ENCODE results near the gene LIFR.

The LIFR gene

GRCh38 chr5:38441453-38442246 is 114.8 kb downstream of the LIFR start:
- no peak overlapping the region for H2AFZ ChIP-seq (ENCODE audit: low read depth)
- no peak overlapping the region for H3K9ac ChIP-seq
- H3K79me2 ChIP-seq (ENCODE audit: insufficient read depth, low read depth), result no peaks in the 10 kb centered on the region

GRCh38 chr5:38438757-38439156 is 117.7 kb downstream of the LIFR start:
- TF ChIP-seq CTCF (conservative IDR thresholded peaks at IDR 0.05; ENCODE audit: low read depth, low read length), result no peak
- no peak overlapping the region for H3K9ac ChIP-seq
- H3K27me3 ChIP-seq (ENCODE audit: insufficient read depth, low read depth), result no peaks in the 10 kb centered on the region
- H3K4me2 ChIP-seq, result no peak overlapping the region
- H3K36me3 ChIP-seq (ENCODE audit: insufficient read depth), result no peaks in the 10 kb centered on the region
- H3K79me2 ChIP-seq (ENCODE audit: insufficient read depth, low read depth), result no peaks in the 10 kb centered on the region
- no peak overlapping the region for H3K4me3 ChIP-seq (IDR thresholded peaks at IDR 0.05; ENCODE audit: insufficient read depth, low read depth, low read length)
- no peaks in the 10 kb centered on the region for H4K20me1 ChIP-seq (ENCODE audit: insufficient read depth)
- H2AFZ ChIP-seq (ENCODE audit: low read depth), result no peak overlapping the region
- H3K27ac ChIP-seq, result no peak overlapping the region
- H3K4me1 ChIP-seq (ENCODE audit: low read depth, poor library complexity, severe bottlenecking), result no peaks in the 10 kb centered on the region

More at GRCh38 chr5:38441453-38442246, 114.8 kb downstream of the LIFR start:
- Histone ChIP-seq H3K36me3 (ENCODE audit: insufficient read depth) (no peaks in the 10 kb centered on the region), H3K27me3 (ENCODE audit: insufficient read depth, low read depth) (no peaks in the 10 kb centered on the region), H3K4me1 (ENCODE audit: low read depth, poor library complexity, severe bottlenecking) (no peaks in the 10 kb centered on the region), H4K20me1 (ENCODE audit: insufficient read depth) (no peaks in the 10 kb centered on the region), H3K27ac (no peak overlapping the region), H3K4me3 (IDR thresholded peaks at IDR 0.05; ENCODE audit: insufficient read depth, low read depth, low read length) (no peak overlapping the region), H3K4me2 (no peak overlapping the region)
- peak; percentile 94 for TF ChIP-seq CTCF (conservative IDR thresholded peaks at IDR 0.05; ENCODE audit: low read depth, low read length)

- no peaks in the 10 kb centered on the region for H4K20me1 ChIP-seq (ENCODE audit: insufficient read depth)
- no peaks in the 10 kb centered on the region for H3K27me3 ChIP-seq (ENCODE audit: insufficient read depth, low read depth)
- no peak for TF ChIP-seq CTCF (conservative IDR thresholded peaks at IDR 0.05; ENCODE audit: low read depth, low read length)
- no peak overlapping the region for H3K27ac ChIP-seq
- H3K4me2 ChIP-seq, result no peak overlapping the region
- H3K79me2 ChIP-seq (ENCODE audit: insufficient read depth, low read depth), result no peaks in the 10 kb centered on the region
- no peak overlapping the region for H2AFZ ChIP-seq (ENCODE audit: low read depth)
- H3K4me1 ChIP-seq (ENCODE audit: low read depth, poor library complexity, severe bottlenecking), result no peaks in the 10 kb centered on the region
- H3K4me3 ChIP-seq (IDR thresholded peaks at IDR 0.05; ENCODE audit: insufficient read depth, low read depth, low read length), result no peak overlapping the region
- H3K36me3 ChIP-seq (ENCODE audit: insufficient read depth), result no peaks in the 10 kb centered on the region
- no peak overlapping the region for H3K9ac ChIP-seq
These were observed 121.3 kb downstream of the LIFR start for GRCh38 chr5:38434966-38435705.

- H3K79me2 ChIP-seq (ENCODE audit: insufficient read depth, low read depth), result no peaks in the 10 kb centered on the region
- no peak overlapping the region for H3K4me3 ChIP-seq (IDR thresholded peaks at IDR 0.05; ENCODE audit: insufficient read depth, low read depth, low read length)
- H2AFZ ChIP-seq (ENCODE audit: low read depth), result no peak overlapping the region
- no peaks in the 10 kb centered on the region for H4K20me1 ChIP-seq (ENCODE audit: insufficient read depth)
- H3K9ac ChIP-seq, result no peak overlapping the region
- no peaks in the 10 kb centered on the region for H3K4me1 ChIP-seq (ENCODE audit: low read depth, poor library complexity, severe bottlenecking)
- H3K36me3 ChIP-seq (ENCODE audit: insufficient read depth), result no peaks in the 10 kb centered on the region
- H3K27me3 ChIP-seq (ENCODE audit: insufficient read depth, low read depth), result no peaks in the 10 kb centered on the region
- H3K4me2 ChIP-seq, result no peak overlapping the region
- H3K27ac ChIP-seq, result no peak overlapping the region
- no peak for TF ChIP-seq CTCF (conservative IDR thresholded peaks at IDR 0.05; ENCODE audit: low read depth, low read length)
These were observed 123.1 kb downstream of the LIFR start for GRCh38 chr5:38433160-38433861.

Data from KMS-11 (cell line).